Stimulated activated CD4-positive, alpha-beta T cell treated with anti-CD3 and anti-CD28 coated beads, Interleukin-1b, Interleukin-23, amount 100 ng/mL, for 1 hour (primary cell): Measurements from ENCODE around the gene S100A10.
A peak's percentile ranks its signal among the peaks of the same experiment; 100 is the strongest.

ENCODE experiments used
- DNase-seq, 2 donors: peaks; one replicate each; pipeline ENCODE4 v3.0.0-alpha.2; 2020; ENCODE audit warnings: low read depth in 2 of 2

The S100A10 gene

GRCh38 chr1:152013664-152014237, 20.1 kb upstream of the S100A10 start:
- DNase-seq = no peak

- no peak for DNase-seq
Observed at GRCh38 chr1:152009691-152010090, 16.0 kb upstream of the S100A10 start.

- DNase-seq = no peak
Observed at GRCh38 chr1:152007047-152007446, 13.4 kb upstream of the S100A10 start.

- DNase-seq = no peak
Observed at GRCh38 chr1:152005360-152005912, 11.8 kb upstream of the S100A10 start.

GRCh38 chr1:152003846-152004442, 10.3 kb upstream of the S100A10 start:
- no peak for DNase-seq

- no peak for DNase-seq
Observed at GRCh38 chr1:152002960-152003359, 9.3 kb upstream of the S100A10 start.

GRCh38 chr1:152001631-152002584, 8.2 kb upstream of the S100A10 start:
- peak; percentile 57 to 60 for DNase-seq

- no peak for DNase-seq
Observed at GRCh38 chr1:152000964-152001630, 7.4 kb upstream of the S100A10 start.

- no peak for DNase-seq
Observed at GRCh38 chr1:151998611-151999362, 5.1 kb upstream of the S100A10 start.

- DNase-seq = no peak
Observed at GRCh38 chr1:151997284-151997570, 3.6 kb upstream of the S100A10 start.

GRCh38 chr1:151995774-151996173, 2.1 kb upstream of the S100A10 start:
- no peak for DNase-seq

- no peak for DNase-seq
Observed at GRCh38 chr1:151994956-151995355, 1.3 kb upstream of the S100A10 start.

GRCh38 chr1:151993084-151993733, 450 bp downstream of the S100A10 start:
- DNase-seq = no peak

- DNase-seq = no peak
Observed at GRCh38 chr1:151992303-151993083, 1.2 kb downstream of the S100A10 start.

- no peak for DNase-seq
Observed at GRCh38 chr1:151991663-151992302, 1.9 kb downstream of the S100A10 start.

GRCh38 chr1:151990856-151991198, 2.8 kb downstream of the S100A10 start:
- no peak for DNase-seq

- no peak for DNase-seq
Observed at GRCh38 chr1:151990058-151990855, 3.4 kb downstream of the S100A10 start.

GRCh38 chr1:151989211-151989862, 4.3 kb downstream of the S100A10 start:
- DNase-seq = no peak
